Measurements from ENCODE around the gene RNLS. TPM values are rescaled to one million over a fixed set of nuclear protein-coding genes. Genes with fewer than 3 reads are reported as not detected.

Gene RNLS
- total and polyA plus RNA-seq, 2 of the 8 experiments (the other 6 are each of a cell fraction or from before 2014, with no cell fraction given) = 7.5 to 12.7 TPM

DNA sequence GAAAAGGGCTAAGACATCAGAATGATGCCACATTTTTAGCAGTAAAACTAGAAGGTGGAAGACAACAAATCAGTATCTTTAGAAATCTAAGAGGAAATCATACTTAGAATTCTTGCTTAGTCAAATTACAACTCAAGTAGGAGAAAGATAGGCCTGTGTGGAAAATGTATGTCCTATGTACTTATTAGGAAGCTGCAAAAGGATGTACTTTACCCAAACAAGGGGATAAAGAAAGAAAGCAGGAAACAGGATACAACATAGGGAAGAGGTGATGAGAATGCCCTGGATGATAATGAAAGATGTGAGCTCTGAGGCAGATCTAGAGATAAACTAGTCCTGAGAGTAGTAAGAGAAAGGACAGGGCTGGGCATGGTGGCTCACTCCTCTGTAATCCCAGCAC lies 54.9 kb downstream of the RNLS start:
- Histone ChIP-seq H2BK120ac (replicated peaks; ENCODE audit: low read depth, low read length) (no peak overlapping the region), H2BK20ac (ENCODE audit: low read length) (no peak overlapping the region), H4K8ac (ENCODE audit: extremely low read depth, insufficient read depth, low read length) (no peak overlapping the region), H3K4me2 (ENCODE audit: insufficient read depth in 1 of 2, low read depth in 2 of 2, low read length in 2 of 2) (no peak overlapping the region), H3K18ac (ENCODE audit: extremely low read depth, low read length) (no peak overlapping the region), H2BK12ac (ENCODE audit: low read depth, low read length) (no peak overlapping the region), H3K23me2 (ENCODE audit: low read depth, low read length) (no peaks in the 10 kb centered on the region), H3K4me3 (ENCODE audit: extremely low read depth in 1 of 4, insufficient read depth in 2 of 4, low read depth in 3 of 4, low read length in 4 of 4) (no peak overlapping the region), H3K4ac (replicated peaks; ENCODE audit: insufficient read length, low read depth, low read length) (no peak overlapping the region), H3K9me3 (ENCODE audit: insufficient read depth in 2 of 2, low read depth in 1 of 2, low read length in 1 of 2) (no peaks in the 10 kb centered on the region), H3K79me1 (ENCODE audit: low read depth, low read length) (no peaks in the 10 kb centered on the region), H4K91ac (replicated peaks; ENCODE audit: insufficient read length, low read length) (no peak overlapping the region), H3K79me2 (ENCODE audit: control insufficient read depth in 1 of 2, insufficient read depth in 2 of 2, low read length in 2 of 2) (no peaks in the 10 kb centered on the region), H2BK15ac (ENCODE audit: low read length) (no peak overlapping the region), H3K27ac (ENCODE audit: low read depth, low read length) (no peak overlapping the region), H3K23ac (ENCODE audit: insufficient read length) (no peak overlapping the region), H2BK5ac (ENCODE audit: low read depth, low read length) (no peak overlapping the region), H3K36me3 (ENCODE audit: control insufficient read depth in 2 of 4, insufficient read depth in 4 of 4, low read length in 3 of 4) (no peaks in the 10 kb centered on the region), H4K20me1 (replicated peaks in 1 of 2; ENCODE audit: control insufficient read depth in 1 of 2, insufficient read depth in 2 of 2, low read length in 2 of 2) (no peaks in the 10 kb centered on the region), H2AFZ (ENCODE audit: low read length) (no peak overlapping the region), H3K4me1 (replicated peaks in 1 of 4; ENCODE audit: control insufficient read depth in 3 of 4, insufficient read depth in 4 of 4, low read length in 3 of 4) (peaks cover 0 to 3% (median 0%) of the 10 kb centered on the region in 4 experiments; a peak in 1 of 7 replicates), H2AK5ac (ENCODE audit: low read depth, low read length) (no peak overlapping the region), H4K5ac (ENCODE audit: insufficient read length, low read depth, low read length) (no peak overlapping the region), H3K27me3 (replicated peaks in 1 of 4; ENCODE audit: control insufficient read depth in 3 of 4, extremely low read depth in 1 of 4, insufficient read depth in 3 of 4, low read length in 3 of 4) (no peaks in the 10 kb centered on the region; a peak in 1 of 7 replicates), H3K9ac (replicated peaks in 1 of 4; ENCODE audit: extremely low read depth in 1 of 4, low read depth in 3 of 4, low read length in 3 of 4) (no peak overlapping the region), H3K56ac (replicated peaks; ENCODE audit: insufficient read length, low read depth, low read length) (no peak overlapping the region), H3K14ac (ENCODE audit: insufficient read length) (no peak overlapping the region)
- POLR2A ChIA-PET (ENCODE audit: partially characterized antibody) = no interaction called here
- no peak for DNase-seq (ENCODE audit: low read depth in 1 of 2, low spot score in 2 of 2)
- no peak for FAIRE-seq
- TF ChIP-seq YY1 (IDR thresholded peaks at IDR 0.05; ENCODE audit: low read depth, low read length) (no peak), JUND (IDR thresholded peaks at IDR 0.05; ENCODE audit: low read length) (no peak), ZNF274 (IDR thresholded peaks at IDR 0.05; ENCODE audit: borderline replicate concordance, extremely low read depth, low read length) (no peak), CHD1 (IDR thresholded peaks at IDR 0.05; ENCODE audit: low read depth, low read length) (no peak), GTF2F1 (IDR thresholded peaks at IDR 0.05; ENCODE audit: borderline replicate concordance, low read depth, low read length) (no peak)
- CTCF ChIA-PET (ENCODE audit: partially characterized antibody) = interaction anchor here (1.4 kb wide), 1 partner anchor 139 kb away, joined by 3 read pairs; no protein-coding TSS in a partner anchor
